SKM-1 treated with dmso at 0.1 percent for 144 hours (cell line): ENCODE data around the gene MYOCD.

ENCODE experiments used
- DNase-seq: peaks from one replicate; lab custom pipeline; 2025; ENCODE audit not compliant: unreplicated experiment; lab: John Stamatoyannopoulos, UW

Gene MYOCD

DNA sequence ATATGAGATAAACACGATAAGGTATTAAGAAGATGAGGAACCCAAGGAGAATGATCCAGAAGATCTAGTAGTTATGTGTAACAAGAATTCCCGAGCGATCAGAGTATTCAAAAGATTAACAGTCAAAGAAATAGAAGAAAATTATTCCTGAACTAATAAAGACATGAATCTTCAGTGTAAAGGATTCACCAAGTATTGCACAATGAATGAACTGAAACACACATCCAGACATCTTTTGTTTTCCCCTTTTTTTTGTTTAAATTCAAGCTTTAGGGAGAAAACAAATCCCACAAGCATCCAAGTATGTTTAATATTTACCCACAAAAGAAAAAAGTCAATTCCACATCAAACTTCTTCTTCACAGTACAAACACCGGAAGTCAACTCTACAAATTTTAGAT, 23.7 kb upstream of the MYOCD start:
- no peak for DNase-seq

DNA sequence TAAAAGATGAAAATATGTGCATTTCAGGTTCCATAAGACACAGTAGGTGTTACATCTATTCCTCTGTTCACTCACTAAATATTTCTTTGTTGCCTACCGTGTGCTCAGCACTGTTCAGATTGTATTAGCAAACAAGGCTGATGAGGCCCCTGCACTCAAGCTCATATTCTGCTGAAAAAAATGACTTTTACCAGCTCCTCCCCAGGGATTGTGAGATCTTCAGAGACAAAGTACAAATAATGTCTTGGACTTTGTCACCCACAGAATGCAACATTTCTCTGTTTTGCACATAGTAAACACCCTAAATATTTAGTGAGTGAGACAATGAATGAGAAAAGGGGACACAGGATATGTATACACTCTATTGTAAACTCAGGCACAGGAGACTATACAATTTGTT, 21.9 kb upstream of the MYOCD start:
- DNase-seq, result no peak

DNA sequence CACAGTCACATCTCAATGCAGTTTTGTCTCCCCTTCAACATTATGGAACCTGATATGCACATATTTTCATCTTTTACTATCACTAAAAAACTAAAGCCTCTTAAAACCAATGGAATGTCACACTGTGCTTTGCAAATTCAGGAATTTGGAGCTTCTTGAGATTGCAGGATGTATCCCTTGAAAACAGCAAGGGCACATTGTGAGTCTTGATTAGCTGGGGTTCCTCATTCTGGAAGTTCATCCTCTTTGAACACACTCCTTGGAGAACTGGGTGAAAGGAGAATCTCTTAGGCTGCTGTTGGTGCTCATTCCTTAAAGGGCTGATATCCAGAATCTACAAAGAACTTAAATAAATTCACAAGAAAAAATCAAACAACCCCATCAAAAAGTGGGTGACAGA, 21.1 kb upstream of the MYOCD start:
- DNase-seq, result no peak

DNA sequence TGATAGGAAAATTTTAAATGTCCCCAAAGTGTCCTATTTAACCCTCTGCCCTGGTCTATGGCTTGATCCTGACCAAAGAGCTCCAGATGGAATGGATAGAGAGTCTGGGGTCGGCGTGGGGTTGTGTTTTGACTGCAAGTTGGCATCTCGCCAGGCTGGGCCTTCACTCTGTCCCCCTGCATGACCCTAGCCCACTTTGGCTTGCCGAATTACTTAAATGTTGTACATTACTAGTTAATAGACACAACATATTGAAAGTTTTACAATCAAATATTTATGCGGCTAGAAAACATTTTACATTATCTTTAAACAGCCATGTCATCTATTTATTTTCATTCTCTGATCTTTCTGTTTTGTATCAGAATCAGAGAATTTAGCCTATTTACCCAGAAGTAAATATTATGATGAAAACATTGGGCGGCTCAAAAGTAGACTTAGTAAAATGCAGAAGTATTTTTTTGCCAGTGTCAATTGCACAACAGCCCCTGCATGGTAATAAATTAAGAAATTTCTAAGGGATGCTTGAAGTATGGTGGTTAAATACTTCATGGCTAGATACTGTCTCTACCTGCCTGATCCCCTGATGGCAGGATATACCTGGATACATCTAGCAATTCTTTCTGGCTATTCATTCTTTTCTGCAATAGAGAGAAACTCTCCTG, 18.8 kb upstream of the MYOCD start:
- peak; percentile 22 for DNase-seq

DNA sequence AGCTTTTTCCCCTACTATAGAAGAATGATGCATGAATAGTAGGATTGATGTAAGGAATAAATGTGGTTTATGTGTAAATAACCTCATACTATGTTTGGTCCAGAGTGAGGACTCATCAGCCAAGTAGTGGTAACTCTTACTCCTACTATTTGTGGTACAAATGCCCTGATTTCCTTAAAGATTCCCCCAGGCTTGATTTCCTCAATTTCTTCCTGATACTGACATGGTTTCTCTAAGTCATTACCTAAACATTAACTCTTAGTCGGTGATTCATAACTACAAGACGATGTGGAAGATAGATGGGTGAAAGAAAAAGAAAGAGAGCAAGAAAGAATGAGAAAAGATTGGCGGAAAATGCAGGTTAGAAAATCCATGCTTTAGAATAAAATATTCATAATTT, 17.2 kb upstream of the MYOCD start:
- DNase-seq, result no peak

DNA sequence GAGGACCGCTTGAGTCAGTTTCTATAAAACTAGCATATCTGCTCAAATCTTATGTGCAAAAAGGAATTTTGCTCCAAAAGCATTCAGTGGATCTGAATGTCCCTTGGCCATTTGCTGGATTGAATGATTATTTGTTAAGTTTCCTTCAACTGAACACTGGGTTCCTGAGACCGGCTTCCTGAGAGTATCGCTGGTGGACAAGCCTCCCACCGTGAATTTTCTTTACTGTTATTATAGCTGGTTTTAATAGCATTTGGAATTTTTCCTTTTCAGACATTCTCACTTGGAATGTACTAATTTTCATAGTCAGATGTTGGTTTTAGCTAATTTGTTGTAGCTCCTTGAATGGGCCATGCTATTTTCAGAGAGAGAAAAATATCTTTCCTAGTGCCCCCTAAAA, 9.8 kb upstream of the MYOCD start:
- DNase-seq, result no peak

DNA sequence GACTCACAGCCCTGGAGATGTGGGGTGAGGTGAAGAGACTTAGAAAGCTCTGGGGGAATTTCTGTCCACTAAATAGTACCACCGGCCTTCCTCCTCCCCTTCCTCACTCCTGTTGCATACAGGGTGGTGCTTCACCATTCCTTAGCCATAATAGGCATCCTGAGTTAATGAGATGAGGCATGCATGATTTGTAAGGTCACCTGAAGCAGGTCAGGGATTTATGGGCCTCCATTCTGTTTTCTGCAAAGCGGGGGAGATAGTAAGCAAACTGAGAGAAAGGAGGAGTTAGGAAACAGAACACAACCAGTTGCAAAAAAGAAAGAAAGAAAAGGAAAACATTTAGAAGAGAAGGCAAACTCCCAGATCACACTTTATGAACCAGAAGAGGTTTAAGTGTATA, 9.3 kb upstream of the MYOCD start:
- DNase-seq, result no peak

DNA sequence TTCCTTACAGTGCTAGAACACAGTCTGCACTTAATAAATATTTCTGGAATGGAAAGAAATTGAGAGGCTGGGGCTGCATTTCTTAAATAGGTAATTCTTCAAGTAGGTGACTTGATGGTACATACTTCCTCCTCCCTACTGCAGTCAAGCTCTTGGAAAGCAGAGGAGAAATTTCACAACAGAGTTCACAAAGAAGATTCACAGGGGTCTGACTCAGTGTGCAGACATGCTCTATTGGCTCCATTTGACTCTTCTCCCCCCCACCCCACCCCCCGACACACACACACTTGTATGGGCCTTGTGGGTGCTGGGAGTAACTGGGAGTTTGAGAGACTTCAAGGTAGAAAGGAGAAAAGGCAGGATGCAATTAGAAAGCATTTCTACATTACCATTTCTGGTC, 6.2 kb upstream of the MYOCD start:
- DNase-seq, result no peak

DNA sequence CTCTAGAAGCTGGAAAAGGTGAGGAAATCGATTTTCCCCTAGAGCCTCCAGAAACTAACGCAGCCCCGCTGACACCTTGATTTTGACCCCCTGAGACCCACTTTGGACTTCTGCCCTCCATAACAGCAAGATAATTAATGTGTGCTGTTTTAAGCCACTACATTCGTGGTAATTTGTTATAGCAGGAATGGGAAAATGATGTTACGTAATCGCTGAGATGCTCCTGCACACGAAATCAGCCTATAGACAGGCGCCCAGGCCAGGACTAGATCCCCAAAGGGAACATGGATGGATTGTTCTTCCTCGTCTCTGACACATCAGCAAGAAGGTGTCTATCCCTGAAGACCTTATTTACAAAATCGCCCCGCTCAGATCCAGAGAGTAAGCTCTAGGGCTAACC, 1.4 kb upstream of the MYOCD start:
- DNase-seq, result no peak

DNA sequence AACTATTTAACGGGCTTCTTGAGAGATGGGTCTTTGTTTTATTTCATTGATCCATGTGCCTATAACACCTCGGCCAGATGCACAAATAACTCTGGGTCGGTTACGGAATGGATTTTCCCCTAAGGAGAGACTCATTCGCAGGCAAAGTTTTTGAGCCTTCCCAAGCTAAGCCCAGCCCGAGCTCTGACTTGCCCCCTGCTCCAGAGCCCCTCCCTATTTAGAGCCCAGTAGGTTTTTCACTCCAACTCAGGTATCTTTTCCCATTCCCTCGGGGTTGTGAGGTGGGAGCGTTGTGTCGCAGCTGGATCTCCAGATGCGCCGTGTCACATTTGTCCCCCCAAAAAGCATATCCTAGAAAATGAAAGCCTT, 812 bp upstream of the MYOCD start:
- no peak for DNase-seq

DNA sequence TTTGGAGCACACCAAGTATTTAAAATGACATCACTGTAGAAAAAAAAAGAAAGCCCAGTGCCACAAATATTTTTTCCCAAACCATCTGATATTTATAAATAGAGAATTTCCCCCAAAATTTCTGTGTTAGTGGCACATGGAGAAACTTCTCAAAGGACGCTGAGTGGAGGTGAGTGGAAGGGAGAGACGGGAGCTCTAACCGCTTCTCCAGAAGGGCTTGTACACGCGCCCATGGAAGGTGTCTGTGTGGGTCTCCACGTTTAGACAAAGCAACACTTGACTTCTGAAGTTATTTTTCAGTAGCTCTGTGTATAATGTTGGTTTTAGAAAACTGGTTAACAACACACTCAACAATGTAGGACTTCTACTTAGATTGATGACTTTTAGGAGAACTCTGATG, 1.0 kb downstream of the MYOCD start:
- no peak for DNase-seq

DNA sequence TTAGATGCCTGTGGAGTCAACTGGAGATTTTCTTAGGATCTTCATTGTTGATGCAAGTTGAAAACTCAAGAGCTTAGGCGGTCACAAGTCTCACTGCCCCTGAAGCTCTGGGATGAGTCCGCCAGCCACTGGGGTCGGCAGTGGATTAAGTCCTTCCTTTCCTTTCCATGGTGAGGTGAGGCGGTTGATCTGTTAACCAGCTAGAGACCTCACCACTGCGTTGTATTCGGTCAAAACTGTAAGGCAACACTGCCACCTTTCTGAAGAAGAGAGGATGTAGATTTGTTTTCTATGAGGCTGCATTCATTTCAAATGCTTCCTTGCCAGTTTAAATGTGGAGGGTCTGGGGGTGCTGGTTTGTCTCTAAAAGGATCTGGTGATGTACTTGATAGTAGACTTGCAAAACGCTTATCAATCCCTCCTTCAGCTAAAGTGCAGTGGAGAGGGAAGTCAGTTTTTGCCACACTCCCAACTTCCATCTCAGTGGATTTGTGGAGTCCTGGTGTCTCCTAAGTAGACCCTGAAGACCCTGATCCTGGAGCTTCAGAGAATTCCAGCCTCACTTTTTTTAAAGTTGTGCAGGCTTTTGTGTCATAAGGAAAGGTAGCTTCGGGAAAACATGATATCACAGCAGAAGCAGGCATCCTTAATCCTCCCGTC, 1.7 kb downstream of the MYOCD start:
- peak; percentile 2 for DNase-seq

DNA sequence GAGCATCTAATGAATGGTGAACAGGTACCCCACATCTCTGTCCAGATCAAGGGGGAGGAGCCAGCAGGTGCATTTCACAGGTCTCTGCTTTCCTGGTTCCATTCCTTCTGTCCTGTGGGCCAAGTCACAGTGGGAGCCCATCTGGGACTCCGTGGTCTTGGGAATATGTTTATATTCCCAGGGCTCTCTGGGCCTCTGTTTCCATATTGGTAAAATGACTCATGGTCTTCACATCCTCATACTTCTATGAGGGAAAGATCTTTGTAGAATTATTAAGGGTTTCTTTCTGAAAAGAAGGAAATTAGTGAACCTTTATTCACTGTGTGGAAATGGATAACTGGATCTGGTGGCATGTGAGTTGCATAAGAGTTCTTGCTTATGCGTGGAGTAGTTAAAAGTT, 6.2 kb downstream of the MYOCD start:
- DNase-seq, result no peak

DNA sequence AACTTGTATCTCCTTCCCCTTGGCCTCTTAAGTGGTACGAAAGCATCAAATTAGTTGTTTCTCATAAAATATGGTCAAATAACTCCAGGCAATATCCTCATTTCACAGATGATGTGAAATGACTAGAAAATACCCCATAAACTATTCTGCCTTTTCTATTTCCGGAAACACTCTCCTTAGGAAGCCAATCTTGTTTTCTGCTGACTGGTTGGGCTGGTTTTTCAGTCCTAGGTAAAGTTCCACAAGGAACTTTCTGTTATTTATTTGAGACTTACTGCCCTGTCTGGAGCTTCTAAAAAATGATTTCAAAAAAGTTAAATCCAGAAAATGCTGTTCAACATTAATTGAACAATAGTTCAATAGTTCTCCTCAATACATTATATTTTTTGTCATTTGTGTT, 7.3 kb downstream of the MYOCD start:
- no peak for DNase-seq

DNA sequence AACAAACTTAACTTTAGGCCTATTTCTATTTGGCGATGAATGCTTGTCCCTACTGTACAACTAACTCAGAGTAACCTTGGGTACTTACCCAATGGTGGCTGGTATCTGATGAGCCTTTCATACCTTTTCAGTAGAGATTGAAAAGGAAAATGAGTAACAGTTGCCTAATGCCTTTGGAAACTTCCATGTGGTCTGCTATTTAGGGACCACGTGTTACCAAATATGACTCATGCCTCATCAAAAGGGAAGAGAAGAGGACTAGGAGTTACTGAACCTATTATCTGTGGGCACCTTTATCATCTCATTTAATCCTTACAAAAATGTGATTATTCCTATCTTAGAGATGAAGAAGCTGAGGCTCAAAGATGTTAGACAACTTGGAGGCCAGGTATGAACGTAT, 8.1 kb downstream of the MYOCD start:
- DNase-seq, result no peak

DNA sequence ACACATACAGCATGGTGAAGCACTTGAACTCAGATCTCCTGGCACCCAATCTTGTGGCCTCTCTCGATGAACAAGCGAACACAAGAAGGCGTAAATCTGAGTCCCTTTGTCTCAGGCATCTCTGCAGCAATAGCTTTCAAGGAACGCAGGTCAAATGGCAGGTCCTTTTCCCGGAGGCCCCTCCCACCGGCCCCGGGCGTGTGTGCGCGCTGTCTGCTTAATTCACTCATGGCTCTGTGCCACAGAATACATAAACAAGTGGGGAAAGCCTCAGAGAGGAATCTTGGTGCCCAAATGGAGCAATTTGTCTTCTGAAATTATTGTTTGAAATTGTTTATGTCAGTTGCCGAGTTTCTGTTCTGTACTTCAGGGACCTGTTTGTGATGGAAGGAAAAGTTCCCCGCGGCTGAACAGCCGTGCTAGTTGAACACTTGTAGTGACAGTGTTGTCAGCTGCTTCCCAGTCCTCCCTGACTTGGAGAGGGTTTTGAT, 14.8 kb downstream of the MYOCD start:
- no peak for DNase-seq

DNA sequence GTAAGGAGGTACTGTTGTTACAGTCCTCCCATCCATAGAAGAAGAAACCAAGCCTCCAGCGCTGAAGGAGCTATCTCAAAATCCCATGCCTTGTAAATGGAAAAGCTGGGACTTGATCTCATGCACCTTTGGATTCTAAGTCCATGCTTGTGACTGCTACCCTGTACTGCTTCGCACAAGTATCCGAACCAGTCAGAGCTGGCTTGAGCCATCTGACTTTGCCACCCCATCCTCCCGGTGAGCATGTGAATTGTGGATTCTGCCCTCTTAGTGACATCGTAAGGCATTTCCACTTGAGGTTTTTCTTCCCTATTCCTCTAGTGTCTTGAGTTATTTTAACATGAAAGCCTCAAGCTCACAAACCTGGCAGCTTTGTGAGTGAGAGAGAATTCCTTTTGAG, 15.3 kb downstream of the MYOCD start:
- no peak for DNase-seq

DNA sequence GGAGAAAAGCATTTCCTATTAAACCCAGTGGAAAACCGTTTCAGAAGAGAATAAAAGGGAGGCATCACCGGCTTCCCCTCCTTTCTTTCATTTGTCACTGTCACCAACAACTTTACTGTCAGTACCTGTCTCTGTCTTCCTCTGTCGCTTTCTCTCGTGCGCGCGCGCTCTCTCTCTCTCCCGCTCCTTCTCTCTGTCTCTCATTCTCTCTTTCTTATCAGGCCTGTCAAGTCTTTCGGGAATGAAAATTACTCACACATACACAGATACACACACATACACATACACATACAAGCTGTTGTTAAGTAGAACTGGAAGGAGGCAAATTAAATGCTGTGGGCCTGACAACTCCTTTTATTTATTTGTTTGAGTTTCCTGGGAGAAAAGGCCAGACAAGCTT, 17.6 kb downstream of the MYOCD start:
- no peak for DNase-seq

DNA sequence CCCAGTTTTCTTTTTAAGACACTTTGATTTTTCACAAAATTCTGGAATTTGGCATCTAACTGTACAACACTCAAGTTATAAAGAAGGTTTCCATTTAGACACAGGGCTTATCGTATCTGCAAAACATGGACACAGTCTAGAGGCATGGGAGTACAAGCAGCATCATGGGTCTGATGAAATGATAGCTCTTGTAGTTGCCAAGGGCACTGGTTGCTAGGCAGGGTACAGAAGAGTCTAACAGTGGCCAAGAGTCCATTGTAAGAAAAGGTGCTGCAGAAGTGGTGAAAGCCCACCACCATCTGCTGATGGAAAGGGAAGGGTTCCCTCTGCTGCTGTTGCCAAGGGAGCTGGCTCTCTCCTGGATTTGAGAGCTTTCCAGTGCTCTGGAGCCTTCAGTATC, 20.8 kb downstream of the MYOCD start:
- DNase-seq, result no peak

DNA sequence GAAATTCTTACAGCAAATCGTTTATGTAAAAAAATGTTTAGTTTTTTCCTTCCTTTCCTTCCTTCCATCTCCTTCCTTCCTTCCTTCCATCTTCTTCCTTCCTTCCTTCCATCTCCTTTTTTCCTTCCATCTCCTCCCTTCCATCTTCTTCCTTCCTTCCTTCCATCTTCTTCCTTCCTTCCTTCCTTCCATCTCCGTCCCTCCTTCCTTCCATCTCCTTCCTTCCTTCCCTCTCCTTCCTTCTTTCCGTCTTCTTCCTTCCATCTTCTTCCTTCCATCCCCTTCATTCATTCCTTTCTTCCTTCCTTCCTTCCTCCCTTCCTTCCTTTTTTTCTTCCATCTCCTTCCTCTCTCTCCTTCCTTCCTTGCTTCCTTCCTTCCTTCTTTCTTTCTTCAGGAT, 22.7 kb downstream of the MYOCD start:
- no peak for DNase-seq

DNA sequence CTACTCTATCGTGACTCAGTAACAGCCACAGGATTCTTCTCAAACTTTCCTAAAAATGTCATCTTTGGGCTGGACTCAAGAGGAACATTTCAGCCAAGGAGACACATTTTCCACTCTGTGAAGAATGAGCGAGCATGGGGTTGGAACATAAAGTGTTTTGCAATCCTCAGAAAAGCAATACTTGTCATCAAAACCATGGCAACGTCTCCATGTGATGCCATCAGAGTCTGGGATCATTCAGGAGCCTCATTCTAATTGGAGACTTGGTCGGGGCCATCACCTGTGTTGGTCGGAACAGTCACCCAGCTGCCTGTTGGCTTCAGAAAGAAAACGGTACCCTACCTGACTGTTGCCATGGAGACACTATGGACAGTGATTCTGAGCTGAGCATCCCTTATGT, 25.5 kb downstream of the MYOCD start:
- no peak for DNase-seq

DNA sequence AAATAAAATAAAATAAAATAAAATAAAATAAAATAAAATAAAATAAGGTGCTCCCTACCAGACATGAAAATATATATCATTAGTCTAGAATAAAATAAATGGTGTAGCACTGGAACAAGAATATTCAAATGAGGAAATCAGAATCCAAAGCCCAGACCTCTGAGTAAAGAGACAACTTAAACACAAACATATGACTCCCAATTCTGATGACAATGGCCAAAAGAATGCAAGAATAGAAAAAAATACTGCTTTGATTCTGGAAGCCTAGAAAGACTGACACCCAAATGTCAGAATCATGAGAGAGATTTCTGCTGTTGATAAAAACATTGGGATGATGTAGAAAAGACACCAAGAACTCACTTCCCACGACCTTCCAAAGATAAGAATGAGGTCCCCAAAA, 27.9 kb downstream of the MYOCD start:
- DNase-seq, result no peak

DNA sequence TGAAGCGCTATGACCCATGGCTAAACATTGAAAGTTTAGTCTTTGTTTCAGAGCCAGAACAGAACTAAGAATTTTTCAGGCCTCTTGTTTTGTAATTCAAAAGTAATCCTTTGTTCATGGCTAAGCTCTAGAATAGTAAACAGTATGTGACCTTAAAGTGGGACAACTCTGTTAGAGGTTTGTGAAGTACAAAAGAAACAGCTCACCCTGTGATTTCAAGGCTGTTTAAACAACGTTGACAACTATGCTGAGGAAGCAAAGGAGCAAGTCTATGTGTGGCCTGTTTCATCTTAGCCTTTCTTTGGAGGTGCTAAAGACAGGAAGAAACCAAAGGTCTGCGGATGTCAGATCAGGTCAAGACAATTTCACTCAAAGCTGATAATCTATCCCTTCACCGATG, 40.4 kb downstream of the MYOCD start:
- no peak for DNase-seq
